Activated CD4-positive, alpha-beta T cell treated with anti-CD3 and anti-CD28 coated beads for 1 hour (primary cell): ENCODE data around the gene OXNAD1.
A peak's percentile ranks its signal among the peaks of the same experiment; 100 is the strongest.

Experiments used
- DNase-seq: peaks from one replicate; pipeline ENCODE4 v3.0.0-alpha.2; 2020

Gene OXNAD1

GRCh38 chr3:16264708-16265454, at the start of gene OXNAD1, which contains the start of gene DPH3:
Gene OXNAD1, plus strand, starts transcription at chr3:16265212. Its CDS starts 5,741 bp downstream, at chr3:16270953.
Gene DPH3, minus strand, starts transcription at chr3:16264943. Its CDS starts 67 bp downstream, at chr3:16264876.
- DNase-seq: peak; percentile 98

- no peak for DNase-seq
Observed at GRCh38 chr3:16216373-16216935, 48.6 kb upstream of the OXNAD1 start.

GRCh38 chr3:16219777-16220176, 45.2 kb upstream of the OXNAD1 start:
- no peak for DNase-seq

- no peak for DNase-seq
Observed at GRCh38 chr3:16221990-16222389, 43.0 kb upstream of the OXNAD1 start.

GRCh38 chr3:16222547-16222946, 42.5 kb upstream of the OXNAD1 start:
- no peak for DNase-seq

- no peak for DNase-seq
Observed at GRCh38 chr3:16224325-16224724, 40.7 kb upstream of the OXNAD1 start.

GRCh38 chr3:16227566-16227965, 37.4 kb upstream of the OXNAD1 start:
- DNase-seq: no peak

GRCh38 chr3:16229681-16230080, 35.3 kb upstream of the OXNAD1 start:
- no peak for DNase-seq

GRCh38 chr3:16231983-16232382, 33.0 kb upstream of the OXNAD1 start:
- DNase-seq: no peak

GRCh38 chr3:16233806-16234205, 31.2 kb upstream of the OXNAD1 start:
- no peak for DNase-seq

- DNase-seq: no peak
Observed at GRCh38 chr3:16234281-16234680, 30.7 kb upstream of the OXNAD1 start.

- no peak for DNase-seq
Observed at GRCh38 chr3:16236030-16236639, 28.9 kb upstream of the OXNAD1 start.

GRCh38 chr3:16236856-16237393, 28.1 kb upstream of the OXNAD1 start:
- DNase-seq: no peak

GRCh38 chr3:16239086-16239770, 25.8 kb upstream of the OXNAD1 start:
- no peak for DNase-seq

GRCh38 chr3:16239780-16240179, 25.2 kb upstream of the OXNAD1 start:
- no peak for DNase-seq

GRCh38 chr3:16240229-16241023, 24.6 kb upstream of the OXNAD1 start:
- no peak for DNase-seq

- no peak for DNase-seq
Observed at GRCh38 chr3:16241225-16241624, 23.8 kb upstream of the OXNAD1 start.

- DNase-seq: no peak
Observed at GRCh38 chr3:16242177-16242576, 22.8 kb upstream of the OXNAD1 start.

- DNase-seq: no peak
Observed at GRCh38 chr3:16243706-16244490, 21.1 kb upstream of the OXNAD1 start.

GRCh38 chr3:16245609-16246008, 19.4 kb upstream of the OXNAD1 start:
- DNase-seq: no peak

GRCh38 chr3:16247282-16248061, 17.5 kb upstream of the OXNAD1 start:
- DNase-seq: peak; percentile 58
